Uterus (tissue), 2 donors: ENCODE data around the gene SLX1B.
"Not testable (repeated sequence)": the region's sequence is repeated elsewhere in the genome, so short reads cannot be mapped to it uniquely, and the experiment has no call there.

Source experiments
- CTCF ChIP-seq, 4 experiments: fragments of 200-600 bp in 2 of 4; fragments of 450-650 bp in 2 of 4; sonication (generic) in 2 of 4; IDR thresholded peaks; one replicate each; pipeline ENCODE4 v1.5.1; 2016 to 2019; ENCODE audit warnings: antibody characterized with exemption in 4 of 4, mild to moderate bottlenecking in 2 of 4, moderate library complexity in 1 of 4
- POLR2A ChIP-seq, 2 donors: fragments of 450-650 bp; IDR thresholded peaks; one replicate each; pipeline ENCODE4 v1.6.1; 2016; ENCODE audit warnings: antibody characterized with exemption in 2 of 2, mild to moderate bottlenecking in 1 of 2, moderate library complexity in 1 of 2

GRCh38 chr16:29469660-29470059 is 15.3 kb downstream of the SLX1B start:
- TF ChIP-seq CTCF, POLR2A (IDR thresholded peaks at IDR 0.05): not testable (repeated sequence)
